ENCODE measurements around the gene C11orf24.
"Not testable (repeated sequence)": the region's sequence is repeated elsewhere in the genome, so short reads cannot be mapped to it uniquely, and the experiment has no call there.

DNA sequence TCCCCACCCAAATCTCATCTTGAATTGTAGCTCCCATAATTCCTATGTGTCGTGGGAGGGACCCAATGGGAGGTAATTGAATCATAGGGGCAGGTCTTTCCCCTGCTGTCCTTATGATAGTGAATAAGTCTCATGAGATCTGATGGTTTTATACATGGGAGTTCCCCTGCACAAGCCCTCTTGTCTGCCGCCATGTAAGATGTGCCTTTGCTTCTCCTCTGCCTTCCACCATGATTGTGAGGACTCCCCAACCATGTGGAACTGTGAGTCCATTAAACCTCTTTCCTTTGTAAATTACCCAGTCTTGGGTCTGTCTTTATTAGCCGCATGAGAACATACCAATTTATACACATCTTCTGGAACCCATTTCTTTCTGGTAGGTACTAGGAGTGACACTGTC lies 12.8 kb upstream of the C11orf24 start:
- not testable (repeated sequence) for TF ChIP-seq POLR2A (IDR thresholded peaks at IDR 0.05; ENCODE audit: low read length); GATA1 (IDR thresholded peaks at IDR 0.05; ENCODE audit: low read depth, low read length)
